SK-N-SH treated with all-trans-retinoic acid at 6 μM for 48 hours (cell line): ENCODE data around the gene MED27.

Experiments
- ATAC-seq: fragments of 200-7000 bp; cut with Tn5 transposase; 3 replicates; pipeline ENCODE4 v1.9.1; 2020; ENCODE audit warnings: mild to moderate bottlenecking, moderate library complexity
- ARNTL ChIP-seq: fragments of 450-650 bp; formaldehyde crosslinking; IDR thresholded peaks from 2 replicates; pipeline ENCODE4 v1.5.0; 2020; ENCODE audit warnings: low read depth, mild to moderate bottlenecking, moderate library complexity, borderline replicate concordance
- BACH2 ChIP-seq: fragments of 250-450 bp; sonication (Bioruptor Pico); IDR thresholded peaks from 2 replicates; pipeline ENCODE4 v1.9.0; 2021; ENCODE audit warnings: mild to moderate bottlenecking, borderline replicate concordance
- CSDC2 ChIP-seq: fragments of 250-450 bp; sonication (Bioruptor Pico); IDR thresholded peaks from 2 replicates; pipeline ENCODE4 v1.5.0; 2020; ENCODE audit warnings: mild to moderate bottlenecking, moderate library complexity
- ESRRG ChIP-seq: fragments of 250-450 bp; sonication (Bioruptor Pico); IDR thresholded peaks from 2 replicates; pipeline ENCODE4 v1.6.1; 2021; ENCODE audit warnings: mild to moderate bottlenecking
- GLIS3 ChIP-seq: fragments of 250-450 bp; sonication (Bioruptor Pico); IDR thresholded peaks from 2 replicates; pipeline ENCODE4 v1.5.0; 2020; ENCODE audit warnings: mild to moderate bottlenecking, moderate library complexity
- ISL1 ChIP-seq: fragments of 250-450 bp; sonication (Bioruptor Pico); IDR thresholded peaks from 2 replicates; pipeline ENCODE4 v2.1.2; 2022; ENCODE audit warnings: mild to moderate bottlenecking, moderate library complexity
- OSR1 ChIP-seq: fragments of 250-450 bp; sonication (Bioruptor Pico); IDR thresholded peaks from 2 replicates; pipeline ENCODE4 v1.8.0; 2022; ENCODE audit warnings: moderate library complexity, mild to moderate bottlenecking, inconsistent platforms
- RARB ChIP-seq: fragments of 250-450 bp; sonication (Bioruptor Pico); IDR thresholded peaks from 2 replicates; pipeline ENCODE4 v1.8.0; 2021; ENCODE audit warnings: mild to moderate bottlenecking, moderate library complexity
- SNAI2 ChIP-seq: fragments of 250-450 bp; sonication (Bioruptor Pico); IDR thresholded peaks from 2 replicates; pipeline ENCODE4 v1.5.0; 2020; ENCODE audit warnings: mild to moderate bottlenecking, moderate library complexity
- TCF4 ChIP-seq: fragments of 250-450 bp; sonication (Bioruptor Pico); IDR thresholded peaks from 2 replicates; pipeline ENCODE4 v1.8.0; 2021; ENCODE audit warnings: mild to moderate bottlenecking, moderate library complexity, borderline replicate concordance
- TOX ChIP-seq: fragments of 250-450 bp; sonication (Bioruptor Pico); IDR thresholded peaks from 2 replicates; pipeline ENCODE4 v1.8.0; 2021; ENCODE audit warnings: mild to moderate bottlenecking, moderate library complexity, borderline replicate concordance
- ZC3H10 ChIP-seq: fragments of 250-450 bp; sonication (Bioruptor Pico); IDR thresholded peaks from 2 replicates; pipeline ENCODE4 v1.5.1; 2021; ENCODE audit warnings: mild to moderate bottlenecking, moderate library complexity
- ZNF565 ChIP-seq: fragments of 450-650 bp; formaldehyde crosslinking; conservative IDR thresholded peaks from 2 replicates; pipeline ENCODE4 v1.5.0; 2020; ENCODE audit warnings: low read depth, mild to moderate bottlenecking, moderate library complexity
- ZNF70 ChIP-seq: fragments of 450-650 bp; formaldehyde crosslinking; IDR thresholded peaks from 2 replicates; pipeline ENCODE4 v1.5.0; 2020; ENCODE audit warnings: mild to moderate bottlenecking, moderate library complexity
- ZNF8 ChIP-seq: fragments of 450-650 bp; formaldehyde crosslinking; IDR thresholded peaks from 2 replicates; pipeline ENCODE4 v1.5.0; 2020; ENCODE audit warnings: mild to moderate bottlenecking, moderate library complexity
- TF ChIP-seq, protein P1 (sequence below): fragments of 250-450 bp; sonication (Bioruptor Pico); IDR thresholded peaks from 2 replicates; pipeline ENCODE4 v1.8.0; 2021; ENCODE audit warnings: low read depth, mild to moderate bottlenecking, moderate library complexity, borderline replicate concordance
- TF ChIP-seq, protein P2 (sequence below): fragments of 250-450 bp; sonication (Bioruptor Pico); IDR thresholded peaks from 2 replicates; pipeline ENCODE4 v1.5.1; 2021; ENCODE audit warnings: mild to moderate bottlenecking, moderate library complexity
- TF ChIP-seq, protein P3 (sequence below): fragments of 250-450 bp; sonication (Bioruptor Pico); IDR thresholded peaks from 2 replicates; pipeline ENCODE4 v1.8.0; 2020; ENCODE audit warnings: mild to moderate bottlenecking, moderate library complexity, borderline replicate concordance

The MED27 gene

DNA sequence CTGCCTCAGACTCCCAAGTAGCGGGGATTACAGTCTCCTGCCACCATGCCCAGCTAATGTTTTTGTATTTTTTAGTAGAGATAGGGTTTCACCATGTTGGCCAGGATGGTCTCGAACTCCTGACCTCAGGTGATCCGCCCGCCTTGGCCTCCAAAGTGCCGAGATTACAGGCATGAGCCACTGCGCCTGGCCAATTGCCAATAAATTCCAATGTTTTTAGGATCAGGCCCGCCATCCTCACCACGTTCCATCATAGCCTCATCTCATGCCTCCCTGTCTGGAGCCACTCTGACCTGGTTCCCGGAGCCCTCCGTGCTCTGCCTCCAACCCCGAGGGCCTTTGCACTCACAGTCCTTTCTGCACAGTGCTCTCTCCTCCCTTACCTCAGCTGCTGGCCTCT lies 268.3 kb downstream of the MED27 start:
- TF ChIP-seq, protein P1, sequence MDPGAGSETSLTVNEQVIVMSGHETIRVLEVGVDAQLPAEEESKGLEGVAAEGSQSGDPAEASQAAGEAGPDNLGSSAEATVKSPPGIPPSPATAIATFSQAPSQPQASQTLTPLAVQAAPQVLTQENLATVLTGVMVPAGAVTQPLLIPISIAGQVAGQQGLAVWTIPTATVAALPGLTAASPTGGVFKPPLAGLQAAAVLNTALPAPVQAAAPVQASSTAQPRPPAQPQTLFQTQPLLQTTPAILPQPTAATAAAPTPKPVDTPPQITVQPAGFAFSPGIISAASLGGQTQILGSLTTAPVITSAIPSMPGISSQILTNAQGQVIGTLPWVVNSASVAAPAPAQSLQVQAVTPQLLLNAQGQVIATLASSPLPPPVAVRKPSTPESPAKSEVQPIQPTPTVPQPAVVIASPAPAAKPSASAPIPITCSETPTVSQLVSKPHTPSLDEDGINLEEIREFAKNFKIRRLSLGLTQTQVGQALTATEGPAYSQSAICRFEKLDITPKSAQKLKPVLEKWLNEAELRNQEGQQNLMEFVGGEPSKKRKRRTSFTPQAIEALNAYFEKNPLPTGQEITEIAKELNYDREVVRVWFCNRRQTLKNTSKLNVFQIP (CRISPR knock-in tag): no peak
- TF ChIP-seq ZNF70 (CRISPR knock-in tag) (no peak), BACH2 (CRISPR knock-in tag) (no peak), OSR1 (CRISPR knock-in tag) (no peak)
- TF ChIP-seq, protein P2, sequence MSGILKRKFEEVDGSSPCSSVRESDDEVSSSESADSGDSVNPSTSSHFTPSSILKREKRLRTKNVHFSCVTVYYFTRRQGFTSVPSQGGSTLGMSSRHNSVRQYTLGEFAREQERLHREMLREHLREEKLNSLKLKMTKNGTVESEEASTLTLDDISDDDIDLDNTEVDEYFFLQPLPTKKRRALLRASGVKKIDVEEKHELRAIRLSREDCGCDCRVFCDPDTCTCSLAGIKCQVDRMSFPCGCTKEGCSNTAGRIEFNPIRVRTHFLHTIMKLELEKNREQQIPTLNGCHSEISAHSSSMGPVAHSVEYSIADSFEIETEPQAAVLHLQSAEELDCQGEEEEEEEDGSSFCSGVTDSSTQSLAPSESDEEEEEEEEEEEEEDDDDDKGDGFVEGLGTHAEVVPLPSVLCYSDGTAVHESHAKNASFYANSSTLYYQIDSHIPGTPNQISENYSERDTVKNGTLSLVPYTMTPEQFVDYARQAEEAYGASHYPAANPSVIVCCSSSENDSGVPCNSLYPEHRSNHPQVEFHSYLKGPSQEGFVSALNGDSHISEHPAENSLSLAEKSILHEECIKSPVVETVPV (CRISPR knock-in tag): no peak
- ATAC-seq: no peak

DNA sequence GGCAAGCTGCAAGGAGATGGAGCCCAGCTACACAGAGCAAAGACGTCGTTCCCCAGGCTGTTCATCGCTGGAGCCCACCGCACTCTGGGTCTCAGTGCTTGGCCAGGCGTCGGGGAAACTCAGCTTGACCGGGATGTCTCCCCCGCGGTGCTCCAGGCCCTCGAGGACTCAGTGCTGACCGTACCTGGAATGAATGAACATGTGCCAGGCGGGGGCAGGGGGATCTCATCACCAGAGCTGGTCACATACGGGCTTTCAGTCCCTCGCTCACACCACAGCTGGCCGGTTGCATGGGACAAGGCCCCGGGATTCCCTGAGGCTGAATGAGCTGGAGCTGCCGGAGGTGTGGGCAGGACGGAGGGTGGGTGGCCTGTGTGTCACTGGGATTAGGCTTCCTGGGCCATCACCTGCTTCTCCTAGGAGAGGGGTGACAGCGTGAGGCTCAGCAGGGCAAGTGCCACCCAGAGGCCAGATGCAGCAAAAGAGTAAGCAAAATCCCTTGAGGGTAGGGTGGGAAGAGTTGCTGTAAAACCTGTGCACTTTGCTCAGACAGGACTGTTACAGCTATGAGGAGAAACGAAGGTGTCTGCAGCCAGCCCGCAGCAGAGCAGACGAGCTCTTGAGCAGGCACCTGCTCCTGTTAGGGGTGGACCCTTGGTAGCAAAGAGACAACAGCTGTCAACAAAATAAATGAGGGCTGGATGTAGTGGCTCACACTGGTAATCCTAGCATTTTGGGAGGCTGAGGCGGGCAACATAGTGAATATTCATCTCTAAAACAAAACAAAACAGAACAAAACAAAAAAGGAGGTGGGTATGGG lies 269.1 kb downstream of the MED27 start:
- no peak for TF ChIP-seq ESRRG (CRISPR knock-in tag)
- TF ChIP-seq GLIS3 (CRISPR knock-in tag): no peak
- TF ChIP-seq ZNF8 (CRISPR knock-in tag): no peak
- TF ChIP-seq ISL1 (CRISPR knock-in tag): no peak
- no peak for TF ChIP-seq CSDC2 (CRISPR knock-in tag)
- TF ChIP-seq ZNF565 (CRISPR knock-in tag): no peak
- no peak for TF ChIP-seq RARB (CRISPR knock-in tag)
- no peak for TF ChIP-seq ZC3H10 (CRISPR knock-in tag)
- no peak for TF ChIP-seq TOX (CRISPR knock-in tag)
- no peak for TF ChIP-seq OSR1 (CRISPR knock-in tag)
- TF ChIP-seq, protein P3, sequence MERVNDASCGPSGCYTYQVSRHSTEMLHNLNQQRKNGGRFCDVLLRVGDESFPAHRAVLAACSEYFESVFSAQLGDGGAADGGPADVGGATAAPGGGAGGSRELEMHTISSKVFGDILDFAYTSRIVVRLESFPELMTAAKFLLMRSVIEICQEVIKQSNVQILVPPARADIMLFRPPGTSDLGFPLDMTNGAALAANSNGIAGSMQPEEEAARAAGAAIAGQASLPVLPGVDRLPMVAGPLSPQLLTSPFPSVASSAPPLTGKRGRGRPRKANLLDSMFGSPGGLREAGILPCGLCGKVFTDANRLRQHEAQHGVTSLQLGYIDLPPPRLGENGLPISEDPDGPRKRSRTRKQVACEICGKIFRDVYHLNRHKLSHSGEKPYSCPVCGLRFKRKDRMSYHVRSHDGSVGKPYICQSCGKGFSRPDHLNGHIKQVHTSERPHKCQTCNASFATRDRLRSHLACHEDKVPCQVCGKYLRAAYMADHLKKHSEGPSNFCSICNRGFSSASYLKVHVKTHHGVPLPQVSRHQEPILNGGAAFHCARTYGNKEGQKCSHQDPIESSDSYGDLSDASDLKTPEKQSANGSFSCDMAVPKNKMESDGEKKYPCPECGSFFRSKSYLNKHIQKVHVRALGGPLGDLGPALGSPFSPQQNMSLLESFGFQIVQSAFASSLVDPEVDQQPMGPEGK (CRISPR knock-in tag): no peak
- no peak for TF ChIP-seq ZNF70 (CRISPR knock-in tag)
- no peak for TF ChIP-seq SNAI2 (CRISPR knock-in tag)
- TF ChIP-seq ARNTL: no peak
- TF ChIP-seq TCF4 (CRISPR knock-in tag): no peak
- no peak for ATAC-seq
